ENCODE data around the gene OSTC. TPM values are rescaled to one million over a fixed set of nuclear protein-coding genes. Genes with fewer than 3 reads are reported as not detected.

OSTC gene
- 107 and 134 TPM in 2 replicates for polyA plus RNA-seq (2012; rRNA removed)
- 154 and 177 TPM in 2 replicates for polyA plus RNA-seq (2012; cell fraction: cytosol; rRNA removed)
- 20.1 and 41.9 TPM in 2 replicates for polyA plus RNA-seq (2012; cell fraction: nucleus; rRNA removed)

- peak; percentile 90 for TF ChIP-seq MXI1 (IDR thresholded peaks at IDR 0.05; ENCODE audit: low read depth, low read length)
- TF ChIP-seq RFX5 (IDR thresholded peaks at IDR 0.05; ENCODE audit: low read length), result peak; percentile 77
- TF ChIP-seq NRF1 (IDR thresholded peaks at IDR 0.05; ENCODE audit: low read depth, low read length), result peak; percentile 80
- TF ChIP-seq CHD2 (IDR thresholded peaks at IDR 0.05; ENCODE audit: low read length, partially characterized antibody), result peak; percentile 23
- TF ChIP-seq TAF1 (IDR thresholded peaks at IDR 0.05; ENCODE audit: borderline replicate concordance, low read depth, low read length), result peak; percentile 45; the same call in 1 of the 2 replicates
- TF ChIP-seq ELF1 (IDR thresholded peaks at IDR 0.05), result peak; percentile 74
- TF ChIP-seq GABPA (IDR thresholded peaks at IDR 0.05; ENCODE audit: low read depth), result peak; percentile 51
- peak; percentile 60; the same call in 1 of the 2 replicates for TF ChIP-seq SIN3A (IDR thresholded peaks at IDR 0.05; ENCODE audit: borderline replicate concordance, low read depth, low read length)
- peak; percentile 93 for TF ChIP-seq MAX (IDR thresholded peaks at IDR 0.05; ENCODE audit: low read depth)
- no peak for TF ChIP-seq EZH2phosphoT487 (IDR thresholded peaks at IDR 0.05; ENCODE audit: borderline replicate concordance, low read depth)
- TF ChIP-seq, protein P1, sequence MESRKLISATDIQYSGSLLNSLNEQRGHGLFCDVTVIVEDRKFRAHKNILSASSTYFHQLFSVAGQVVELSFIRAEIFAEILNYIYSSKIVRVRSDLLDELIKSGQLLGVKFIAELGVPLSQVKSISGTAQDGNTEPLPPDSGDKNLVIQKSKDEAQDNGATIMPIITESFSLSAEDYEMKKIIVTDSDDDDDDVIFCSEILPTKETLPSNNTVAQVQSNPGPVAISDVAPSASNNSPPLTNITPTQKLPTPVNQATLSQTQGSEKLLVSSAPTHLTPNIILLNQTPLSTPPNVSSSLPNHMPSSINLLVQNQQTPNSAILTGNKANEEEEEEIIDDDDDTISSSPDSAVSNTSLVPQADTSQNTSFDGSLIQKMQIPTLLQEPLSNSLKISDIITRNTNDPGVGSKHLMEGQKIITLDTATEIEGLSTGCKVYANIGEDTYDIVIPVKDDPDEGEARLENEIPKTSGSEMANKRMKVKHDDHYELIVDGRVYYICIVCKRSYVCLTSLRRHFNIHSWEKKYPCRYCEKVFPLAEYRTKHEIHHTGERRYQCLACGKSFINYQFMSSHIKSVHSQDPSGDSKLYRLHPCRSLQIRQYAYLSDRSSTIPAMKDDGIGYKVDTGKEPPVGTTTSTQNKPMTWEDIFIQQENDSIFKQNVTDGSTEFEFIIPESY (IDR thresholded peaks at IDR 0.05; ENCODE audit: borderline replicate concordance, low read depth), result no peak
- TF ChIP-seq POLR2AphosphoS5 (IDR thresholded peaks at IDR 0.05; ENCODE audit: low read depth, low read length), result peak; percentile 87
- peak; percentile 73 for TF ChIP-seq YY1 (IDR thresholded peaks at IDR 0.05; ENCODE audit: low read depth)
- TF ChIP-seq EP300 (IDR thresholded peaks at IDR 0.05; ENCODE audit: borderline replicate concordance in 1 of 2, low read depth in 1 of 2, low read length in 1 of 2), result no peak
- under 1% methylated on average over 32 of the region's 45 CpGs for WGBS (ENCODE audit: low lambda C conversion rate)
- peak within 1 kb of the TSS; percentile 89 for H3K9ac ChIP-seq
- H3K9me3 ChIP-seq, result no peaks in the 10 kb centered on the region
- no peaks in the 10 kb centered on the region for H3K9me2 ChIP-seq
- ChIA-PET POLR2A (interaction anchor here (1.0 to 2.6 kb wide), 4 partner anchors 12 to 29 kb away, joined by 3 to 18 read pairs (median 6); partner anchors contain the start of gene RPL34), CTCF (interaction anchor here (0.6 to 1.3 kb wide), 2 partner anchors 594 to 631 kb away, joined by 3 to 6 read pairs; no protein-coding TSS in a partner anchor)
- peak; percentile 86 for DNase-seq
- peak within 1 kb of the TSS; percentile 72 for H3K4me2 ChIP-seq
- H3K27me3 ChIP-seq (ENCODE audit: insufficient read depth), result no peaks in the 10 kb centered on the region
- peak within 1 kb of the TSS; percentile 75 to 88 for H3K27ac ChIP-seq (ENCODE audit: low read depth in 2 of 2, low read length in 1 of 2)
- H3K4me1 ChIP-seq (ENCODE audit: control insufficient read depth in 1 of 2, insufficient read depth in 2 of 2, low read depth in 1 of 2, low read length in 1 of 2), result peaks cover 6 to 8% of the 10 kb centered on the region in 2 experiments; a peak in 3 of 4 replicates
- H2AFZ ChIP-seq (ENCODE audit: low read depth), result peak within 1 kb of the TSS; percentile 91
- H3F3A ChIP-seq (replicated peaks; ENCODE audit: insufficient read depth), result peaks cover 14% of the 10 kb centered on the region
- H3K36me3 ChIP-seq (replicated peaks in 1 of 2; ENCODE audit: control insufficient read depth in 1 of 2, insufficient read depth in 2 of 2, low read length in 1 of 2), result peaks cover 3 to 14% of the 10 kb centered on the region in 2 experiments
- H3K4me3 ChIP-seq (ENCODE audit: low read depth in 2 of 2, low read length in 1 of 2), result peak within 1 kb of the TSS; percentile 80 to 96
- peaks cover 50% of the 10 kb centered on the region for H3K79me2 ChIP-seq (ENCODE audit: insufficient read depth)
- peaks cover 25% of the 10 kb centered on the region for H4K20me1 ChIP-seq (ENCODE audit: insufficient read depth)
Observed at GRCh38 chr4:108650212-108651013, at the start of gene OSTC. OSTC (plus strand) TSS chr4:108650599; CDS start chr4:108650656, 57 bp downstream.

Measured in SK-N-SH (cell line).